ENCODE data around the gene SLC25A12.

GRCh38 chr2:171735991-171736710 lies 157.9 kb downstream of the SLC25A12 start:
- no peak for TF ChIP-seq POLR2A (IDR thresholded peaks at IDR 0.05; ENCODE audit: extremely low read depth, insufficient read length)
- no peak for TF ChIP-seq MYC (IDR thresholded peaks at IDR 0.05; ENCODE audit: low read depth, low read length)
- no peak for TF ChIP-seq CTCF (IDR thresholded peaks at IDR 0.05; ENCODE audit: low read depth, low read length)
- TF ChIP-seq MAX (IDR thresholded peaks at IDR 0.05; ENCODE audit: low read depth, low read length): no peak
